Natural killer cell (primary cell): ENCODE measurements around the gene HSPA12A. TPM values are rescaled to one million over a fixed set of nuclear protein-coding genes. Genes with fewer than 3 reads are reported as not detected.

Experiments
- ATAC-seq, 3 donors: fragments of 150-1000 bp in 2 of 3; fragments of 200-7000 bp in 1 of 3; cut with Tn5 transposase; 1 replicate in 1 of 3; 2 replicates in 2 of 3; pipeline ENCODE4 v1.10.0; 2021; ENCODE audit warnings: mild to moderate bottlenecking in 2 of 3, moderate library complexity in 2 of 3
- DNase-seq, 2 donors: peaks; one replicate each; pipeline versions ENCODE4 v3.0.0 to v3.0.0-alpha.2; 2013 to 2021; ENCODE audit warnings: mixed read lengths in 1 of 2
- H3K27ac ChIP-seq: one replicate; pipeline ENCODE4 v1.5.1; 2013; ENCODE audit warnings: mild to moderate bottlenecking, low read length
- H3K27me3 ChIP-seq: one replicate; pipeline ENCODE4 v1.6.1; 2013; ENCODE audit warnings: low read length; ENCODE audit not compliant: control insufficient read depth, insufficient read depth
- H3K36me3 ChIP-seq: one replicate; pipeline ENCODE4 v1.6.1; 2013; ENCODE audit warnings: low read length; ENCODE audit not compliant: control insufficient read depth, insufficient read depth
- H3K4me1 ChIP-seq: one replicate; pipeline ENCODE4 v1.6.1; 2013; ENCODE audit warnings: low read length; ENCODE audit not compliant: control insufficient read depth, insufficient read depth
- H3K4me3 ChIP-seq: one replicate; pipeline ENCODE4 v1.5.1; 2013; ENCODE audit warnings: low read length
- H3K9me3 ChIP-seq: one replicate; pipeline ENCODE4 v1.6.1; 2013; ENCODE audit warnings: low read length; ENCODE audit not compliant: control insufficient read depth, insufficient read depth
- H3K27ac Mint-ChIP-seq, 2 donors: one replicate each; pipeline ENCODE4 v1.8.0; 2022; ENCODE audit warnings: mild to moderate bottlenecking in 2 of 2, mixed read lengths in 2 of 2, moderate library complexity in 1 of 2
- H3K27me3 Mint-ChIP-seq, 2 donors: one replicate each; pipeline ENCODE4 v1.8.0; 2022; ENCODE audit warnings: low read depth in 2 of 2, mixed read lengths in 2 of 2
- H3K36me3 Mint-ChIP-seq: one replicate; pipeline ENCODE4 v1.8.0; 2022; ENCODE audit warnings: mixed read lengths
- H3K4me1 Mint-ChIP-seq, 2 donors: one replicate each; pipeline ENCODE4 v1.8.0; 2022; ENCODE audit warnings: mixed read lengths in 2 of 2
- H3K4me3 Mint-ChIP-seq: one replicate; pipeline ENCODE4 v1.8.0; 2022; ENCODE audit warnings: mild to moderate bottlenecking, moderate library complexity, mixed read lengths
- H3K9me3 Mint-ChIP-seq, 2 donors: one replicate each; pipeline ENCODE4 v1.8.0; 2022; ENCODE audit warnings: mixed read lengths in 2 of 2
- CTCF ChIP-seq: fragments of 200-600 bp; IDR thresholded peaks from one replicate; pipeline ENCODE4 v1.8.0; 2022; ENCODE audit warnings: antibody characterized with exemption
- WGBS: methylation state at CpG from one replicate; pipeline ENCODE4 v1.1.7; 2013; ENCODE audit warnings: missing lambda C conversion rate; ENCODE audit not compliant: insufficient coverage; 5-methylcytosine and 5-hydroxymethylcytosine counted together
- intact Hi-C: fragments of 100-400 bp; cut with micrococcal nuclease; formaldehyde crosslinking; loops from one replicate; pipeline ENCODE4 v1.14.2; 2022
- total RNA-seq, 4 donors: library from RNA; stranded (reverse); fragments of 120-200 nt in 1 of 4; gene quantifications; one replicate each; pipeline versions ENCODE4 v1.2.3 to v1.2.4, GENCODE V29; 2013 to 2022

HSPA12A gene
- total RNA-seq, 3 donors from 2014 or later (not counting 1 experiment from before 2014, with no cell fraction given), result 0.43 TPM; not detected in 2

- H3K4me3 ChIP-seq, result no peak overlapping the region
- no peak for ATAC-seq
- H3K4me1 Mint-ChIP-seq, result no peaks in the 10 kb centered on the region
- no peaks in the 10 kb centered on the region for H3K36me3 ChIP-seq
- WGBS, result 9% methylated on average over 49 of the region's 49 CpGs
- no peak overlapping the region for H3K4me3 Mint-ChIP-seq
- H3K27me3 Mint-ChIP-seq, result peaks cover 6 to 11% of the 10 kb centered on the region in 2 donors
- no peaks in the 10 kb centered on the region for H3K9me3 ChIP-seq
- H3K27ac ChIP-seq, result no peak overlapping the region
- no peaks in the 10 kb centered on the region for H3K27me3 ChIP-seq
- H3K36me3 Mint-ChIP-seq, result no peaks in the 10 kb centered on the region
- DNase-seq, result no peak
- intact Hi-C loops, result no loop called here
- no peaks in the 10 kb centered on the region for H3K9me3 Mint-ChIP-seq
- H3K27ac Mint-ChIP-seq, result no peak overlapping the region
- no peak for TF ChIP-seq CTCF
- no peaks in the 10 kb centered on the region for H3K4me1 ChIP-seq
Measured at GRCh38 chr10:116627386-116627933, 114.9 kb downstream of the HSPA12A start.

GRCh38 chr10:116626815-116627214 is 115.6 kb downstream of the HSPA12A start:
- Histone ChIP-seq H3K27me3 (no peaks in the 10 kb centered on the region), H3K4me1 (no peaks in the 10 kb centered on the region), H3K36me3 (no peaks in the 10 kb centered on the region), H3K27ac (no peak overlapping the region), H3K9me3 (no peaks in the 10 kb centered on the region), H3K4me3 (no peak overlapping the region)
- Mint-ChIP-seq H3K27me3 (peaks cover 9 to 11% of the 10 kb centered on the region in 2 donors), H3K4me1 (no peaks in the 10 kb centered on the region), H3K4me3 (no peak overlapping the region), H3K36me3 (no peaks in the 10 kb centered on the region), H3K9me3 (no peaks in the 10 kb centered on the region), H3K27ac (no peak overlapping the region)
- WGBS, result 84% methylated on average over 9 of the region's 9 CpGs
- ATAC-seq (no peak), DNase-seq (no peak)
- intact Hi-C loops, result no loop called here
- TF ChIP-seq CTCF, result no peak

- H3K27me3 ChIP-seq, result no peaks in the 10 kb centered on the region
- no peaks in the 10 kb centered on the region for H3K36me3 Mint-ChIP-seq
- H3K27ac Mint-ChIP-seq, result no peak overlapping the region
- intact Hi-C loops, result no loop called here
- H3K27ac ChIP-seq, result no peak overlapping the region
- TF ChIP-seq CTCF, result no peak
- H3K27me3 Mint-ChIP-seq, result peaks cover 9 to 11% of the 10 kb centered on the region in 2 donors
- H3K9me3 Mint-ChIP-seq, result no peaks in the 10 kb centered on the region
- no peaks in the 10 kb centered on the region for H3K4me1 ChIP-seq
- no peak overlapping the region for H3K4me3 ChIP-seq
- WGBS, result 90% methylated on average over 7 of the region's 7 CpGs
- H3K9me3 ChIP-seq, result no peaks in the 10 kb centered on the region
- H3K4me3 Mint-ChIP-seq, result no peak overlapping the region
- DNase-seq (no peak), ATAC-seq (no peak)
- no peaks in the 10 kb centered on the region for H3K4me1 Mint-ChIP-seq
- H3K36me3 ChIP-seq, result no peaks in the 10 kb centered on the region
Measured at GRCh38 chr10:116625845-116626244, 116.5 kb downstream of the HSPA12A start.
